Measurements from ENCODE around the gene UBE2R2. TPM values are rescaled to one million over a fixed set of nuclear protein-coding genes. Genes with fewer than 3 reads are reported as not detected.

UBE2R2 gene
- 17.8 and 18.8 TPM in 2 replicates for total RNA-seq

GRCh38 chr9:33816327-33817252 lies at the start of gene UBE2R2:
Gene UBE2R2 (plus strand): TSS chr9:33817160. CDS start chr9:33817758, 598 bp downstream.

GRCh38 chr9:33795281-33795680 lies 21.7 kb upstream of the UBE2R2 start, which contains the start of gene PRSS3:
Gene PRSS3 (plus strand): TSS chr9:33795561. CDS start chr9:33795574, 13 bp downstream.

Other genes with a start within 250 kb of the UBE2R2 start
- 25.2 and 47.3 TPM in 2 replicates for gene PRSS3, start 21.6 kb upstream of the UBE2R2 start, total RNA-seq
- 16.7 and 22.0 TPM in 2 replicates for gene UBAP2, start 231.7 kb downstream of the UBE2R2 start, total RNA-seq